GM10266 (cell line): ENCODE measurements around the gene OTC.

Experiments used
- DNase-seq: peaks from one replicate; pipeline ENCODE4 v3.0.0; 2012; ENCODE audit errors: extremely low spot score
- TF ChIP-seq, protein P1 (sequence below): IDR thresholded peaks from 2 replicates; pipeline ENCODE4 v1.5.1; 2012; ENCODE audit warnings: mild to moderate bottlenecking, low read depth; ENCODE audit not compliant: control insufficient read depth, insufficient read depth; ENCODE audit errors: missing control alignments

The OTC gene

GRCh38 chrX:38335382-38335781 is 17.0 kb upstream of the OTC start:
- TF ChIP-seq, protein P1, sequence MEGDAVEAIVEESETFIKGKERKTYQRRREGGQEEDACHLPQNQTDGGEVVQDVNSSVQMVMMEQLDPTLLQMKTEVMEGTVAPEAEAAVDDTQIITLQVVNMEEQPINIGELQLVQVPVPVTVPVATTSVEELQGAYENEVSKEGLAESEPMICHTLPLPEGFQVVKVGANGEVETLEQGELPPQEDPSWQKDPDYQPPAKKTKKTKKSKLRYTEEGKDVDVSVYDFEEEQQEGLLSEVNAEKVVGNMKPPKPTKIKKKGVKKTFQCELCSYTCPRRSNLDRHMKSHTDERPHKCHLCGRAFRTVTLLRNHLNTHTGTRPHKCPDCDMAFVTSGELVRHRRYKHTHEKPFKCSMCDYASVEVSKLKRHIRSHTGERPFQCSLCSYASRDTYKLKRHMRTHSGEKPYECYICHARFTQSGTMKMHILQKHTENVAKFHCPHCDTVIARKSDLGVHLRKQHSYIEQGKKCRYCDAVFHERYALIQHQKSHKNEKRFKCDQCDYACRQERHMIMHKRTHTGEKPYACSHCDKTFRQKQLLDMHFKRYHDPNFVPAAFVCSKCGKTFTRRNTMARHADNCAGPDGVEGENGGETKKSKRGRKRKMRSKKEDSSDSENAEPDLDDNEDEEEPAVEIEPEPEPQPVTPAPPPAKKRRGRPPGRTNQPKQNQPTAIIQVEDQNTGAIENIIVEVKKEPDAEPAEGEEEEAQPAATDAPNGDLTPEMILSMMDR: no peak
- DNase-seq: no peak

- TF ChIP-seq, protein P1: no peak
- DNase-seq: no peak
Measured at GRCh38 chrX:38336538-38337240, 15.7 kb upstream of the OTC start.

- TF ChIP-seq, protein P1: no peak
- DNase-seq: no peak
Measured at GRCh38 chrX:38341442-38341841, 11.0 kb upstream of the OTC start.

DNA sequence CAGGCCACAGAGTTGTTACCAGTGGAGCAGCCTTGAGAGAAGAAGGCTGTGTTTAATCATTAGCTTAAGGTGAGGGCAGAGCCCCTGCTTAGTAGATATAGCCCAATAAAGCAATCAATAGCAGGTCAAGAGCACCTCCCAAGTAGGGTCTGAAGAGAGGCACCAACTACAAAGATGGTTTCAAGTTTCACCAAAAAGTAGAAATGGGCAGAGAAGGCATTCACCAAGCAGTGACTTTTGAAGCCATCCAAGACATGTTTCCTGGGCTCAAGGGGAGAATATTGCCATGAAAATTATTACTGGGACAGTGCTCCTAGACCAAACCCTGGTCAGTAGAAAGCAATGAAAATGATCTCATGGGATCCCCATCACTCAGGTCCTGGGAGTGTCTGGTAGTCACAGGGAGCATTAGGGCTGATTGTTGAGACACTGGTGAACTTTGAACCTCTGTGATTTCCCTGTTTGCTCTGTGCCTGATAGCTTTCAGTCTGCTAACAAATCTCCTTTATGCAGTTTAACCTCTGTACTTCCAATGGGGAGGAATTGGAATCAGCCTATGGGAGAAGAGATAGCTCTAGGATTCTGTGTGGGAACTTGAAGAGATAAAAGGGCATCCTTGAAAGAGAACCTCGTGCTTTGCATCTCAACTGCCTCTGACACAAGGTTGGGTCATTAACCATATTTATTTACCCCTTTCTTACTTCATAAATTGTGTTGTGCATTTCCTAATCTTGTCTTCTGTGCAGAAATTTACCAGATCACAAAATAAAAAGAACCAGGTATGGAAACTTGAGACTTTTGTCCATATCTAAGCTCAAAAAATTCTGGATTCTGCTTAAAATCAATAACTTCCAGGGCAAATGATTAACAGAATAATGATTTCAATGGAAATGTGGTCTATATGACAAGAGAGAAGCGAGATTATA is 9.3 kb upstream of the OTC start:
- DNase-seq: no peak
- TF ChIP-seq, protein P1: no peak

GRCh38 chrX:38346150-38346549 is 6.3 kb upstream of the OTC start:
- TF ChIP-seq, protein P1: no peak
- DNase-seq: no peak

DNA sequence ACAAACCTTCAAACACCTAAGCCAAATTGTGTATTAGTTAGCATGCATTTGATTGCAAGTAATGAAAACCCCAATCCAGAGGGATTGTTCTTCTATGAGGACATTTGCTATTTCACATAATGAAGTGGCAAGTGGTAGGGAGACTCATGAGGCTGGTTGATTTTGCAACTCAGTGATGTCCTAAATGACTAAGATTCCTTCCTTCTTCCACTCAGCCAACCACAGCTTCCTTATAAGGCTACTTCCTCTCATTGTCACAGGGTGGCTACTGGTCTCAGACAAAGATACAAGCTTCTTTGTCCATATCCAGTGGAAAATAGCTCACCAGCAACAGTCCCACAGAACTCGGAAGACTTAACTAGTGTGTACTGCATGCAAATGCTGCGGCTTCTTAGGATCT is 5.3 kb upstream of the OTC start:
- DNase-seq: no peak

More for the DNA sequence above, 5.3 kb upstream of the OTC start:
- TF ChIP-seq, protein P1: no peak
